Endothelial cell (in vitro differentiated cells): ENCODE measurements around the gene DNAJC12. TPM values are rescaled to one million over a fixed set of nuclear protein-coding genes. Genes with fewer than 3 reads are reported as not detected.

Experiments used
- DNase-seq: peaks from one replicate; pipeline ENCODE4 v3.0.0; 2021; ENCODE audit warnings: low spot score
- H3K27ac Mint-ChIP-seq: one replicate; pipeline ENCODE4 v1.8.0; 2021; ENCODE audit warnings: mixed read lengths, inconsistent platforms; ENCODE audit not compliant: unreplicated experiment
- H3K27me3 Mint-ChIP-seq: one replicate; pipeline ENCODE4 v1.8.0; 2021; ENCODE audit warnings: mild to moderate bottlenecking, moderate library complexity, mixed read lengths, inconsistent platforms; ENCODE audit not compliant: unreplicated experiment
- H3K36me3 Mint-ChIP-seq: one replicate; pipeline ENCODE4 v1.8.0; 2021; ENCODE audit warnings: mild to moderate bottlenecking, low read depth, mixed read lengths, inconsistent platforms; ENCODE audit not compliant: unreplicated experiment
- H3K4me1 Mint-ChIP-seq: one replicate; pipeline ENCODE4 v1.8.0; 2021; ENCODE audit warnings: mild to moderate bottlenecking, mixed read lengths, inconsistent platforms; ENCODE audit not compliant: unreplicated experiment
- H3K4me3 Mint-ChIP-seq: one replicate; pipeline ENCODE4 v1.8.0; 2021; ENCODE audit warnings: mild to moderate bottlenecking, mixed read lengths, inconsistent platforms; ENCODE audit not compliant: unreplicated experiment
- H3K9me3 Mint-ChIP-seq: one replicate; pipeline ENCODE4 v1.8.0; 2021; ENCODE audit warnings: mixed read lengths, inconsistent platforms; ENCODE audit not compliant: unreplicated experiment
- CTCF ChIP-seq: fragments of 200-600 bp; sonication (generic); IDR thresholded peaks from one replicate; pipeline ENCODE4 v1.5.0; 2021; ENCODE audit warnings: antibody characterized with exemption; ENCODE audit not compliant: unreplicated experiment
- total RNA-seq: library from RNA; stranded (reverse); fragmentation: NEBNext Ultra II Directional; extraction: Animal tissue kit (Norgen Biotek cat#: 25700); gene quantifications from one replicate; pipeline ENCODE4 v1.2.1, GENCODE V29; 2021; ENCODE audit not compliant: unreplicated experiment

The DNAJC12 gene
- total RNA-seq, 1 donor from 2014 or later, result 2.6 TPM

DNA sequence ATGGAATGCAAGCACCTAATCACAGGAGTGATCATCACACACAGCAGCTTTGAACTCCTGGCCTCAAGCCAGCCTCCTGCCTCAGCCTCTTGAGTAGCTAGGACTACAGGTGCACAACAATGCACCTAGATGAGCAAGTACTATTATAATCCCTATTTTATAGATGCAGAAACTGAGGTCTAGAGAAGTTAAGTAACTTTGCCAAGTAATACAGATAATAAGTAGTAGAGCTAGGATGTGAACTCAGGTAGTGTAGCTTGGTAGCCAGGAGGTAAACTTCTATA is 33.7 kb downstream of the DNAJC12 start:
- H3K36me3 Mint-ChIP-seq, result no peaks in the 10 kb centered on the region
- no peak overlapping the region for H3K4me3 Mint-ChIP-seq
- no peaks in the 10 kb centered on the region for H3K27me3 Mint-ChIP-seq
- DNase-seq, result no peak
- H3K9me3 Mint-ChIP-seq, result no peaks in the 10 kb centered on the region
- H3K4me1 Mint-ChIP-seq, result peaks cover 8% of the 10 kb centered on the region
- TF ChIP-seq CTCF, result no peak
- H3K27ac Mint-ChIP-seq, result no peak overlapping the region

GRCh38 chr10:67803588-67804394 is 34.2 kb downstream of the DNAJC12 start:
- no peak for DNase-seq
- Mint-ChIP-seq H3K36me3 (no peaks in the 10 kb centered on the region), H3K27me3 (no peaks in the 10 kb centered on the region), H3K9me3 (no peaks in the 10 kb centered on the region), H3K4me1 (peaks cover 8% of the 10 kb centered on the region), H3K27ac (no peak overlapping the region), H3K4me3 (no peak overlapping the region)
- TF ChIP-seq CTCF, result no peak

GRCh38 chr10:67802767-67803538 is 35.0 kb downstream of the DNAJC12 start:
- Mint-ChIP-seq H3K27ac (no peak overlapping the region), H3K4me1 (peaks cover 7% of the 10 kb centered on the region), H3K9me3 (no peaks in the 10 kb centered on the region), H3K4me3 (no peak overlapping the region), H3K27me3 (no peaks in the 10 kb centered on the region), H3K36me3 (no peaks in the 10 kb centered on the region)
- DNase-seq, result no peak
- TF ChIP-seq CTCF, result no peak

GRCh38 chr10:67801118-67801517 is 36.9 kb downstream of the DNAJC12 start:
- DNase-seq, result no peak
- Mint-ChIP-seq H3K4me1 (no peaks in the 10 kb centered on the region), H3K4me3 (no peak overlapping the region), H3K36me3 (no peaks in the 10 kb centered on the region), H3K9me3 (no peaks in the 10 kb centered on the region), H3K27ac (no peak overlapping the region), H3K27me3 (no peaks in the 10 kb centered on the region)
- no peak for TF ChIP-seq CTCF

DNA sequence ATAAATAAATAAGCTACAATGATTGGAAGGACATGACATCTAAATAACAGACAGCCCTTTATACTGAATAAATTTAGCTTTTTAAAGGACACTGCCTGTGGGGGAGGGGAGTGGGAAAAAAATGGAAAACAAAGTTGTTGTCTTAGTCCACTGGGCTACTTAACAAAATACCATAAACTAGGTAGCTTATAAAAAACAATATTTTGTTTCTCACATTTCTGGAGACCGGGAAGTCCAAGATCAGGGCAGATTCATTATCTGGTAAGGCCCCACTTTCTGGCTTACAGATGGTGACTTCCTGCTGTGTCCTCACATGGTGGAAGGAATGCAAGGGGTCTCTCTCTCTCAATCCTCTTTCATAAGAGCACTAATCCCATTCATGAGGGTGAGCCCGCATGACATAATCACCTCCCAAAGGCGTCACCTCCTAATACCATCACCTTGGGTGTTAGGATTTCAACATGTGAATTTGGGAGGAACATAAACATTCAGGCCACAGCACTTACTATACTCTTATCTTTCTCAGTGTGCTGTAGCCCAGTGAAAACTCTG is 43.0 kb downstream of the DNAJC12 start:
- TF ChIP-seq CTCF, result no peak
- no peaks in the 10 kb centered on the region for H3K27me3 Mint-ChIP-seq
- DNase-seq, result no peak
- no peak overlapping the region for H3K4me3 Mint-ChIP-seq
- H3K9me3 Mint-ChIP-seq, result no peaks in the 10 kb centered on the region
- H3K36me3 Mint-ChIP-seq, result no peaks in the 10 kb centered on the region
- no peak overlapping the region for H3K27ac Mint-ChIP-seq
- H3K4me1 Mint-ChIP-seq, result no peaks in the 10 kb centered on the region
